ENCODE results near the gene UNC13C.
"Not testable (repeated sequence)": the region's sequence is repeated elsewhere in the genome, so short reads cannot be mapped to it uniquely, and the experiment has no call there.

Gene UNC13C

GRCh38 chr15:54298396-54298795 is 320.2 kb downstream of the UNC13C start:
- no peak for DNase-seq (ENCODE audit: low read depth in 2 of 2)

GRCh38 chr15:54304321-54304720 is 326.1 kb downstream of the UNC13C start:
- DNase-seq (ENCODE audit: low read depth in 2 of 2), result no peak

GRCh38 chr15:54305138-54305537 is 326.9 kb downstream of the UNC13C start:
- DNase-seq (ENCODE audit: low read depth in 2 of 2), result no peak

- DNase-seq (ENCODE audit: low read depth in 2 of 2), result no peak
Measured at GRCh38 chr15:54307252-54307902, 329.1 kb downstream of the UNC13C start.

GRCh38 chr15:54307926-54308325 is 329.7 kb downstream of the UNC13C start:
- no peak for DNase-seq (ENCODE audit: low read depth in 2 of 2)

- DNase-seq (ENCODE audit: low read depth in 2 of 2), result no peak
Measured at GRCh38 chr15:54312528-54312927, 334.3 kb downstream of the UNC13C start.

- DNase-seq (ENCODE audit: low read depth in 2 of 2), result no peak
Measured at GRCh38 chr15:54321426-54321825, 343.2 kb downstream of the UNC13C start.

- no peak for DNase-seq (ENCODE audit: low read depth in 2 of 2)
Measured at GRCh38 chr15:54322341-54322740, 344.1 kb downstream of the UNC13C start.

- no peak for DNase-seq (ENCODE audit: low read depth in 2 of 2)
Measured at GRCh38 chr15:54345301-54345700, 367.1 kb downstream of the UNC13C start.

- no peak for DNase-seq (ENCODE audit: low read depth in 2 of 2)
Measured at GRCh38 chr15:54345827-54346226, 367.6 kb downstream of the UNC13C start.

GRCh38 chr15:54347082-54347827 is 369.0 kb downstream of the UNC13C start:
- no peak for DNase-seq (ENCODE audit: low read depth in 2 of 2)

- no peak for DNase-seq (ENCODE audit: low read depth in 2 of 2)
Measured at GRCh38 chr15:54353726-54354125, 375.5 kb downstream of the UNC13C start.

GRCh38 chr15:54354341-54354740 is 376.1 kb downstream of the UNC13C start:
- DNase-seq (ENCODE audit: low read depth in 2 of 2), result no peak

- no peak for DNase-seq (ENCODE audit: low read depth in 2 of 2)
Measured at GRCh38 chr15:54364961-54365360, 386.7 kb downstream of the UNC13C start.

- no peak for DNase-seq (ENCODE audit: low read depth in 2 of 2)
Measured at GRCh38 chr15:54373332-54373731, 395.1 kb downstream of the UNC13C start.

- DNase-seq (ENCODE audit: low read depth in 2 of 2), result no peak
Measured at GRCh38 chr15:54374184-54374952, 396.1 kb downstream of the UNC13C start.

GRCh38 chr15:54387799-54388198 is 409.6 kb downstream of the UNC13C start:
- no peak for DNase-seq (ENCODE audit: low read depth in 2 of 2)

- no peak for DNase-seq (ENCODE audit: low read depth in 2 of 2)
Measured at GRCh38 chr15:54388746-54389145, 410.5 kb downstream of the UNC13C start.

- DNase-seq (ENCODE audit: low read depth in 2 of 2), result no peak
Measured at GRCh38 chr15:54410481-54410880, 432.2 kb downstream of the UNC13C start.

GRCh38 chr15:54424171-54424570 is 445.9 kb downstream of the UNC13C start:
- no peak for DNase-seq (ENCODE audit: low read depth in 2 of 2)

GRCh38 chr15:54428596-54428995 is 450.4 kb downstream of the UNC13C start:
- no peak for DNase-seq (ENCODE audit: low read depth in 2 of 2)

GRCh38 chr15:54450288-54450687 is 472.0 kb downstream of the UNC13C start:
- DNase-seq (ENCODE audit: low read depth in 2 of 2), result not testable (repeated sequence)

GRCh38 chr15:54456413-54456812 is 478.2 kb downstream of the UNC13C start:
- DNase-seq (ENCODE audit: low read depth in 2 of 2), result no peak

Measured in stimulated activated CD4-positive, alpha-beta T cell treated with anti-CD3 and anti-CD28 coated beads, Interleukin-15, amount 100 ng/mL, for 48 hours (primary cell).